GM12878 (cell line): ENCODE data around the gene BCR. TPM values are rescaled to one million over a fixed set of nuclear protein-coding genes. Genes with fewer than 3 reads are reported as not detected.

Experiments
- ATAC-seq: fragments of 200-7000 bp; cut with Tn5 transposase; 3 replicates; pipeline ENCODE4 v1.9.1; 2020; ENCODE audit warnings: mild to moderate bottlenecking, moderate library complexity
- BruUV-seq: library from RNA; stranded (reverse); fragments of 400-500 nt; replicated peaks from 2 replicates; lab custom pipeline; 2021; lab: Mats Ljungman, UMichigan
- CTCF ChIA-PET: fragments of 300-600 bp; sonication (Branson Sonifier 250); formaldehyde crosslinking; extraction: SDS; loops from one replicate; lab custom pipeline; 2021; ENCODE audit warnings: inconsistent platforms; lab: Yijun Ruan, JAX
- POLR2A ChIA-PET: fragments of 350-600 bp; formaldehyde crosslinking; extraction: SDS; loops from one replicate; lab custom pipeline; 2021; ENCODE audit warnings: inconsistent platforms; lab: Charles Lee
- RAD21 ChIA-PET: fragments of 300-600 bp; sonication (Branson Sonifier 250); formaldehyde crosslinking; loops from one replicate; lab custom pipeline; 2023; ENCODE audit warnings: antibody characterized with exemption; ENCODE audit not compliant: unreplicated experiment; lab: Charles Lee
- SMC1A ChIA-PET: fragments of 300-600 bp; sonication (Branson Sonifier 250); formaldehyde crosslinking; loops from one replicate; lab custom pipeline; 2023; ENCODE audit not compliant: unreplicated experiment, uncharacterized antibody; lab: Charles Lee
- DNase-seq: peaks from one replicate; pipeline ENCODE4 v3.0.0-alpha.2; 2011; ENCODE audit warnings: low read depth, low spot score
- FAIRE-seq: peaks from 3 replicates; lab custom pipeline; 2011; peaks lifted over from hg19 to GRCh38; lab: Jason Lieb, UNC
- H2AFZ ChIP-seq: 2 replicates; pipeline ENCODE4 v1.6.0; 2011; ENCODE audit warnings: low read depth, low read length, control low read depth; ENCODE audit not compliant: control insufficient read depth
- H3K27ac ChIP-seq: 2 replicates; pipeline ENCODE4 v1.5.1; 2011; ENCODE audit warnings: control low read depth; ENCODE audit not compliant: control insufficient read depth, insufficient read depth
- H3K27me3 ChIP-seq, 2 experiments: replicated peaks in 1 of 2; 2 replicates each; pipeline versions ENCODE4 v1.6.0 to v1.6.1; 2011; ENCODE audit warnings: low read length in 1 of 2; ENCODE audit not compliant: control insufficient read depth in 2 of 2, insufficient read depth in 2 of 2
- H3K36me3 ChIP-seq, 2 experiments: 2 replicates each; pipeline ENCODE4 v1.5.1; 2011; ENCODE audit warnings: low read length in 1 of 2; ENCODE audit not compliant: control insufficient read depth in 2 of 2, insufficient read depth in 2 of 2
- H3K4me1 ChIP-seq: 2 replicates; pipeline ENCODE4 v1.6.1; 2011; ENCODE audit warnings: mild to moderate bottlenecking, low read length, moderate library complexity, mixed read lengths; ENCODE audit not compliant: control insufficient read depth, insufficient read depth
- H3K4me2 ChIP-seq: 2 replicates; pipeline ENCODE4 v1.6.0; 2011; ENCODE audit warnings: control low read depth; ENCODE audit not compliant: control insufficient read depth, insufficient read depth
- H3K4me3 ChIP-seq: fragments of 200-600 bp; sonication (generic); 2 replicates; pipeline ENCODE4 v1.5.1; 2016
- H3K79me2 ChIP-seq: 2 replicates; pipeline ENCODE4 v1.6.0; 2011; ENCODE audit warnings: low read length; ENCODE audit not compliant: control insufficient read depth, insufficient read depth
- H3K9ac ChIP-seq: 2 replicates; pipeline ENCODE4 v1.8.0; 2011; ENCODE audit warnings: low read length, control low read depth, mixed read lengths; ENCODE audit not compliant: control insufficient read depth, insufficient read depth
- H3K9me3 ChIP-seq: replicated peaks from 3 replicates; pipeline ENCODE4 v1.5.1; 2011; ENCODE audit warnings: mild to moderate bottlenecking, low read length; ENCODE audit not compliant: control insufficient read depth, insufficient read depth
- H4K20me1 ChIP-seq: 2 replicates; pipeline ENCODE4 v1.6.0; 2011; ENCODE audit not compliant: control insufficient read depth, insufficient read depth
- CBFB ChIP-seq: IDR thresholded peaks from 2 replicates; pipeline ENCODE4 v1.6.1; 2016; ENCODE audit warnings: antibody characterized with exemption, low read depth
- ESRRA ChIP-seq: IDR thresholded peaks from 2 replicates; pipeline ENCODE4 v1.6.1; 2012; ENCODE audit warnings: mild to moderate bottlenecking, low read length, improper control_type of control experiment
- ETV6 ChIP-seq, 2 experiments: fragments of 450-650 bp in 1 of 2; IDR thresholded peaks in 1 of 2; conservative IDR thresholded peaks in 1 of 2; 2 replicates each; pipeline ENCODE4 v1.6.1; 2014; ENCODE audit warnings: antibody characterized with exemption in 1 of 2, borderline replicate concordance in 1 of 2, low read depth in 1 of 2, mild to moderate bottlenecking in 1 of 2, moderate library complexity in 1 of 2
- GATAD2B ChIP-seq: fragments of 450-650 bp; conservative IDR thresholded peaks from 2 replicates; pipeline ENCODE4 v1.6.1; 2017; ENCODE audit warnings: low read depth, mild to moderate bottlenecking, moderate library complexity
- HDAC2 ChIP-seq: fragments of 200-600 bp; sonication (generic); IDR thresholded peaks from 2 replicates; pipeline ENCODE4 v1.6.1; 2017
- KDM1A ChIP-seq: fragments of 200-600 bp; sonication (generic); IDR thresholded peaks from 2 replicates; pipeline ENCODE4 v1.6.1; 2016; ENCODE audit warnings: borderline replicate concordance
- MTA2 ChIP-seq: fragments of 450-650 bp; IDR thresholded peaks from 2 replicates; pipeline ENCODE4 v1.6.1; 2016; ENCODE audit warnings: low read depth, mild to moderate bottlenecking, moderate library complexity
- POLR2AphosphoS2 ChIP-seq: IDR thresholded peaks from 2 replicates; pipeline ENCODE4 v1.6.1; 2011; ENCODE audit warnings: low read depth, mild to moderate bottlenecking, low read length, improper control_type of control experiment, moderate library complexity
- RAD51 ChIP-seq: fragments of 450-650 bp; IDR thresholded peaks from 2 replicates; pipeline ENCODE4 v1.6.1; 2016; ENCODE audit warnings: moderate library complexity, mild to moderate bottlenecking, inconsistent platforms
- SIN3A ChIP-seq: IDR thresholded peaks from 2 replicates; pipeline ENCODE4 v1.6.1; 2012; ENCODE audit warnings: low read depth, low read length, improper control_type of control experiment
- YBX1 ChIP-seq: fragments of 450-650 bp; IDR thresholded peaks from 2 replicates; pipeline ENCODE4 v1.6.1; 2016; ENCODE audit warnings: antibody characterized with exemption
- ZNF384 ChIP-seq: IDR thresholded peaks from 2 replicates; pipeline ENCODE4 v1.6.1; 2012; ENCODE audit warnings: low read depth, mild to moderate bottlenecking, low read length, improper control_type of control experiment, borderline replicate concordance
- WGBS: methylation state at CpG from one replicate; pipeline ENCODE4 v1.1.6; 2016; ENCODE audit warnings: low lambda C conversion rate; ENCODE audit not compliant: insufficient replicate concordance, insufficient coverage; ENCODE audit errors: missing lambda C conversion rate; 5-methylcytosine and 5-hydroxymethylcytosine counted together
- in situ Hi-C: fragments of 300-500 bp; cut with MboI; formaldehyde crosslinking; loops from 9 replicates; pipeline ENCODE4 v1.14.3; 2018; ENCODE audit warnings: mixed read lengths
- intact Hi-C: fragments of 100-400 bp; cut with micrococcal nuclease; formaldehyde crosslinking; loops from one replicate; pipeline ENCODE4 v1.14.2; 2022; ENCODE audit not compliant: unreplicated experiment
- polyA plus RNA-seq, 11 experiments: library from polyadenylated mRNA; depleted of rRNA in 4 of 11; unstranded in 6 of 11; stranded (reverse) in 5 of 11; fragments of >200 nt; fragmentation: Nextera tagmentation in 4 of 11; fragmentation: Illumina TruSeq in 1 of 11; extraction: Ambion mirVana in 4 of 11; extraction: Trizol in 1 of 11; gene quantifications; 1 replicate in 1 of 11; 2 replicates in 10 of 11; pipeline versions ENCODE4 v1.2.1 to v1.2.3, GENCODE V29; 2011 to 2016; ENCODE audit warnings: inconsistent platforms in 2 of 11, missing spikeins in 2 of 11, low read depth in 1 of 11
- total RNA-seq, 4 experiments: library from RNA; depleted of rRNA in 3 of 4; stranded (reverse); fragments of >200 nt in 3 of 4; fragmentation: Illumina TruSeq in 1 of 4; extraction: Trizol in 1 of 4; gene quantifications; 2 replicates each; pipeline versions ENCODE4 v1.2.1 to v1.2.3, GENCODE V29; 2013 to 2021
- TF ChIP-seq, protein P1 (sequence below): IDR thresholded peaks from 2 replicates; pipeline ENCODE4 v1.6.1; 2011; ENCODE audit warnings: borderline replicate concordance, low read depth, mild to moderate bottlenecking, moderate library complexity, mixed read lengths, low read length; ENCODE audit not compliant: insufficient read depth; ENCODE audit errors: extremely low read length
- TF ChIP-seq, protein P2 (sequence below): IDR thresholded peaks from 2 replicates; pipeline ENCODE4 v1.6.1; 2012; ENCODE audit warnings: low read depth, low read length, improper control_type of control experiment

BCR gene
- total and polyA plus RNA-seq, 10 of the 15 experiments (the other 5 are each of a cell fraction or from before 2014, with no cell fraction given), result 1.7 to 64.7 (median 18.4) TPM

DNA sequence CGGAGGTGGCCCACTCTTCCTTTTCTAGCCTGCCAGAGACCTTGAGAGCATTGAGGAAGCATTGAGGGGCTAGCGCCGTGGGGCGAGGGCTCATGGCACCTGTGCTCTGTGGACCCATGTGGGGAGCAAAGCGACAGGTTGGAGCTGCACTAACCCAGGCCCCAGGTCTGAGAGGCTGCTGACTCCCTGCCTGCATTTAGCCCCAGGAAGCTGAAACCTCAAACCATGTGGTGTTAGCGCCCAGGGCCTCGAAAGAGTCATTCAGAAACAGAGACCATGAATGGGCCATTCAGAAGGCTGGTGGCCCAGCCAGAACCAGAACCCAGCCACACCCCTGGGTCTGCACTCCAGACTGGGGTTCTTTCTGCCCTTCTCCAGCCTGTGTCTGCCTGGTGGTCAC is 88.6 kb downstream of the BCR start (continued):
- TF ChIP-seq SIN3A (no peak), HDAC2 (no peak), CBFB (peak; percentile 31; the same call in 1 of the 2 replicates), MTA2 (no peak)
- TF ChIP-seq, protein P1, sequence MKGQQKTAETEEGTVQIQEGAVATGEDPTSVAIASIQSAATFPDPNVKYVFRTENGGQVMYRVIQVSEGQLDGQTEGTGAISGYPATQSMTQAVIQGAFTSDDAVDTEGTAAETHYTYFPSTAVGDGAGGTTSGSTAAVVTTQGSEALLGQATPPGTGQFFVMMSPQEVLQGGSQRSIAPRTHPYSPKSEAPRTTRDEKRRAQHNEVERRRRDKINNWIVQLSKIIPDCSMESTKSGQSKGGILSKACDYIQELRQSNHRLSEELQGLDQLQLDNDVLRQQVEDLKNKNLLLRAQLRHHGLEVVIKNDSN, result no peak

DNA sequence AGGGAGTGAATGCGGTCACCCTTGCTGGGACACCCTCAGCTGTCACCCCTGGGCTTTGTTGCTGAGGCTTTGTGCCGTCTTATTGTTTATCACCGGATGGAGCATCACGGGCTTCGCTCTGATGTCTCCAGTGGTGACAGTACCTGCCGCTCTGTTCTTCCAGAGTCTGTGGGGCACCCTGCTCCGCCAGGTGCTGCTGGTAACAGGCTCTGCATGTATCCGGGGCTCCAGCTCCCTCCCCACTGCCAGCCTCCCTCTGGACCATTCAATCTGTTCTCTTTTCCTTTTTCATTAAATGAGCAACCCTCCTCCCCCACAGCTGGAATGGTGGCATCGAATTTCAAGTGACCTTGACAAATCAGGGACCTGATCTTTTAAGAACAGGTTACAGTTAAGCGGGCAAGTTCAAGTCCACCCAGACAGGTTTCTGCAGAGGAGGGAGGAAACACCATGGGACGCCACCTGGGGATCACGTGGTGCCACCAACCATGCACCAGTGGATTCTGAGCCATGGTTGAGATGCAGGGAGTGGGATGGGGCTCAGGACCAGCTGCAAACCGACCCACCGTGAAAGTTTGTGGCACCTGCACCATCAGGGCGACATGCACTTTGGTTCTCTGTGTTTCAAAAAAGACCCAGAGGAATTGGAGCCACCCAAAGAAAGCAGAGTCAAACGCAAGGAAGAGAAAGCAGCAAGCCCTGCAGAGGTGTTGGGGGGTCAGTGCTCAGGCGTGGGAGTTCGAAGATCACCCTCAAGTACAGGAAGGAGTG is 89.3 kb downstream of the BCR start:
- ChIA-PET CTCF (interaction anchor here (0.6 to 1.7 kb wide), 4 partner anchors 12 to 94 kb away, joined by 3 to 6 read pairs (median 4); no protein-coding TSS in a partner anchor), RAD21 (no interaction called here), SMC1A (no interaction called here), POLR2A (no interaction called here)
- DNase-seq, result no peak
- H3K27ac ChIP-seq, result peak overlapping the region; percentile 54
- H2AFZ ChIP-seq, result no peak overlapping the region; the same call in 1 of the 2 replicates
- BruUV-seq, result no TSS peak
- no peak for ATAC-seq
- peak overlapping the region; percentile 64 for H3K4me2 ChIP-seq
- 22% methylated on average over 18 of the region's 18 CpGs for WGBS
- H4K20me1 ChIP-seq, result no peaks in the 10 kb centered on the region
- peaks cover 26% of the 10 kb centered on the region for H3K4me1 ChIP-seq
- no peaks in the 10 kb centered on the region for H3K9me3 ChIP-seq
- no peak overlapping the region for H3K9ac ChIP-seq
- TF ChIP-seq SIN3A, result no peak
- TF ChIP-seq GATAD2B, result no peak
- TF ChIP-seq ZNF384, result no peak
- TF ChIP-seq ESRRA, result no peak
- peak; percentile 43; the same call in 1 of the 2 replicates for TF ChIP-seq RAD51
- no peak for TF ChIP-seq ETV6 (conservative IDR thresholded peaks at IDR 0.05 in 1 of 2, IDR thresholded peaks at IDR 0.05 in 1 of 2; ENCODE audit: borderline replicate concordance in 1 of 2, low read depth in 1 of 2)
- TF ChIP-seq, protein P2, sequence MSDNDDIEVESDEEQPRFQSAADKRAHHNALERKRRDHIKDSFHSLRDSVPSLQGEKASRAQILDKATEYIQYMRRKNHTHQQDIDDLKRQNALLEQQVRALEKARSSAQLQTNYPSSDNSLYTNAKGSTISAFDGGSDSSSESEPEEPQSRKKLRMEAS, result no peak
- TF ChIP-seq POLR2AphosphoS2, result no peak
- TF ChIP-seq, protein P1, result peak; percentile 88
- no peak for TF ChIP-seq KDM1A
- no peak for TF ChIP-seq YBX1
- no peak overlapping the region for H3K4me3 ChIP-seq
- in situ Hi-C loops (no loop called here), intact Hi-C loops (no loop called here)
- peak; percentile 76 for FAIRE-seq
- H3K36me3 ChIP-seq, result peaks cover 8 to 23% of the 10 kb centered on the region in 2 experiments; a peak in 3 of 4 replicates
- no peaks in the 10 kb centered on the region for H3K27me3 ChIP-seq
- H3K79me2 ChIP-seq, result no peaks in the 10 kb centered on the region
